ENCODE data around the gene EMC7.
"Not testable (repeated sequence)": the region's sequence is repeated elsewhere in the genome, so short reads cannot be mapped to it uniquely, and the experiment has no call there.

The EMC7 gene

DNA sequence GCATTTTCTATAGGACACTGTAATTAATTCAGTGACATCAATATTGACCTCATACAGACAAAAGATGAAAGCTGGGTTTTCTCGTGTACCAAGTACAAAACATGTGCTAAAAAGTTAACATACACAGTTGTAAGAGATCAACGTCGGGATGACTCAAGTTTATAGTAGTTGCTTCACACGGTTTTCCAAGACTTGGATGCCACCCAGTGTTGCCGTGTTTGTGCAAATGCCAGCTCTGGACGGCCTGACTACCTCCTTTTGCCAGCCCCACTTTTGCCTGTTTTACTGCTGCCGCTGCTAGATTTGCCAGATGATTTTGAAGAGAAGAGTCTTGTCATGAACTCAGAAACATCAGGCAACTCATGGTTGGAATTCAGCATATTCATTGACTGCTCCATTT lies 17.6 kb downstream of the EMC7 start:
- no peak for DNase-seq

DNA sequence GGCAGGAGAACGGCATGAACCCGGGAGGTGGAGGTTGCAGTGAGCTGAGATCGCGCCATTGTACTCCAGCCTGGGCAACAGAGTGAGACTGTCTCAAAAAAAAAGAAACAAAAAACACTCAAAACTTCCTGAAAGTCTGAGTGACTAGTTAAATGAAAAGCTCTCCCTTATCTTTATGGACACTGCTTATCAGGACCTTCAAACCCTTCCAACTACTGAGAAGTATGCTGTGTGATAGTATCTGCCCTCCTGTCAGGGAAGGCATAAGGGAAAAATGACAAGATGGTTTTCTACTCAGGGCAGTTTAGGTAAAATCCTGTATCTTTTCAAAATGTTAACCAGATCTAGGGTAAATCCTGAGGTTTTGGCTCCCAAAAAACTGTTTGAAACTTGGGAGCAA lies 21.8 kb downstream of the EMC7 start:
- DNase-seq, result no peak

DNA sequence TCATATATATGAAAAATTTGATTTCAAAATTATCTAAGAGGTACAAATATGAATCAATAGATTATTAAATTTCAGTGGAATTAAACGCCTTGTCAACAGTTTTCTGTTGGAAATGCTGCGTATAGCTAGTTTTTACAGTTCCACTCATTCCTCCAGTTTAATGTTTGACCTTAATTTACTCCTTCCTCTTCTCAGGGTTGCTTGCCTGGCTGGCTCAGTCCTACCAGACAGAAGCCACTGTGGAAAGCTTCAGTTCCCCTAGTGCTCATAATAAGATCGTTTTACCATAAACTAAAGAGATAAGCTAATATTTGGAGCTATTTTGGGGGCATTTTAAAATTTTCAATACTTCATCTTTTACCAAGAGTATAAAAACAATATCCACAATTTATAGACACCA lies 22.8 kb downstream of the EMC7 start:
- no peak for DNase-seq

DNA sequence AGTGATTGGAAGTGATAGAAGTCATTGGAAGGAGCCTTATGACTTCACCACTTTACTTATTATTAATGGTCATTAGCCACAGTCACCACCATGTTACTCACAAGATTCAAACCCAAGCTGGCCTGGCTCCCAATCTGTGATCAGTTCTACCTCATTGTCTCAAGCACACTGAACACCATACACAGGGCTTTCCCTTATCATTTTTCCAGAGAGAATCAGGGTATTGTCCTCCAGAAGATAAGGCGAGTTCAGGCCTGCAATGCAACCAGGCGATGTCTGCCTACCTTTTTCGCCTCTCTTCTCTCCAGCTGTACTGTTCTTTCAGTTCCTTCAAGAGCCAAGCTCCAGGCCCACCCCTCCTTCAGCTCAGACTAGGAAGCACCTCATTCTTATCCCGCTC lies 24.9 kb downstream of the EMC7 start:
- DNase-seq, result no peak

DNA sequence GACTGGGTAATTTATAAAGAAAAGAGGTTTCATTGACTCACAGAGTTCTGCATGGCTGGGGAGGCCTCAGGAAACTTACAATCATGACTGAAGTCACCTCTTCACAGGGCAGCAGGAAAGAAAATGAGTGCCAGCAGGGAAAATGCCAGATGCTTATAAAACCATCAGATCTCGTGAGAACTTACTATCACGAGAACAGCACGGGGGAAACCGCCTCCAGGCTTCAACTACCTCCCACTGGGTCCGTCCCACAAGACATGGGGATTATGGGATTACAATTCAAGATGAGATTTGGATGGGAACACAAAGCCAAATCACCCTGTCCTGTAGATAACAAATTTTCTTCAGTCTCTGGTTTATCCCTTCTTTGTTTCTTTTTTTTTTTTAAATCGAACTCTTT lies 31.7 kb downstream of the EMC7 start:
- no peak for DNase-seq

DNA sequence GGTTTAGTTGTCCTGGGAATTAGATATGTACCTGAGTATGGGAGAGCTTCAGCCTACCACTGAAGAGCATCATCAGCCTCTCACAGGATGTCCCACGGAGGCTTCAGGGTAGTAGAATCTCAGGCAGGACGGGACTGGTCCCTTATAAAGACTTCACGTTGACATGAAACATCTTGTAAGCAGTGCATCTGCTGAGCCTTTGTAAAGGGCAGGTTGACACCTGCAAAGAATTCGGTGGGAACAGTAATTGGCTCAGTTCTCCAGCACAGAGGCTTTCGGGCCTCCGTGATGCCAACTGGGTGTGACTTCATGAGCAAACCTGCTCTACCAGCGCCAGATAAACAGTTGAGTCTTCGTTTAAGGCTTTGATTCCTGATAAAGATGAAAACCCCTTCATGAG lies 35.7 kb downstream of the EMC7 start:
- DNase-seq, result no peak

DNA sequence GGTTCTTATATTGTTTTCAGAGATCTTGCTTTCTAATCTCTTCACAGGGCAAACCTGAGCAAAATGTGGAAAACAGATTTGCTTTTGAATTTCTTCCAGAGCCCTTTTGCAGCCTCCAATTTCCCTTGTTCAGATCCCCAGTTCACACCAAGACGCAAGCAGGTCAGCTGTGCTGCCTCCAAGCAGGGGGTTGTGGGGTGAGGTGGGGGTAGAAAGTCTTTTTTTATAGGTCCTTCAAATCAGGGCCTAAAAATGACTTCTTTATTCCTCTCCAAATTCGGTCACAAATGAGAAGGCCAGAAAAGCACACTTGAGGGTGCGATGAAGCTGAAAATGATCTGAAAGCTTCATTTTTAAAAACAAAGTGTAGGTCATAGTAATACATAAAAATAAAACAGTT lies 36.4 kb downstream of the EMC7 start:
- no peak for DNase-seq

DNA sequence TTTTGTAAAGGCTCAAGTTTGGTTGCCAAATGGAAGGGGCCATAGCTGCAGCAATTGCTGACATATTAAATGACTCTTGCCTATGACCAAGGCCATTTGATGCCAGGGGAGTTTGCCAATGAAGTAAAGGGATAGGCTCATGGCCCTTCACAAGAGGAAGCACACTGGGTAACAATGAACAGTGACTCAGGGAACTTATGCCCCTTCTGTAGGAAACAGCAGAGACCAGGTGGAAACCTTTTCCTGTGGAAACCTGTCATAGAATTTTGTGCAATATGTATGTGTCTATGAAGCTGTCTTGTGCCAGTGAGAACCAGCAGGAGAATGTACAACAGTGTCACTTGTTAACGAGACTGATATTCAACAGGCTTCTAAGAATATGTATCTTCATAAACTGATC lies 37.2 kb downstream of the EMC7 start:
- DNase-seq, result no peak

DNA sequence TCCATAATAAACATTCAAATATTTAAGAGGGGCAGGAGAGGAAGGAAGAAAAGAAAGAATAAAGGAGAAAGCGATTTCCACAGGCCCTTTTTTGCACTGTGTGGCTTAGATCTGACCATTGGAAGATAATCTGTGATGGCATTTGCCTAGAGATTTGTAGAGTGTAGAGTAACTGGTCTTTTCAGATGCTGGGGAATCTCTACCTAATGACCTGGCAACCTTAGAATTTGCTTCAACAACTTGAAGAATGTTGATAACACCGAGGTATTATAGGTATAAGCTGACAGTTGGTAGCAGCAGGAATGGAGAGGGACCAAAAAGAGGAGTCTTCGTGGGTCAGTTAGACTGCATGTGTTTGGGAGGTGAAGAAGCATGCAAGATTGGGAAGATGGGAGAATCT lies 41.7 kb downstream of the EMC7 start:
- no peak for DNase-seq

DNA sequence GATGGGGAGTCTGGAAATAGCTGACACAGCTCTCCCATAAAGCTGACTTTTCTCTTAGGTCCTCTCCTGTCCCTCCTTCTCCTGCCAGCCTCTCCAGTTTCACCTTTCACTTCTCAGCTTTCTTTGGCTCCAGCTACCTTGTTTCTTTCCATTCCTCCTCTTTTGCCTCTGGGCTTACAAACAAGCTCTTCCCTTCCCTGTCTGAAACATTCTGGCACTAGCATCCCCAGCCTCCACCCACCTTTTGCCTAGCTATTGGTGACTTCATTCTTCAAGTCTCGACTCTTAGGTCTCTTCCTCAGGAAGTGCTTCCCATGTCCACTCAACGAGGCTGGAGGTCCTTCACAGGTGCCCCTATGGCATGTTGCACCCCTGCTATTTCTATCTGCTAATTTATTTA lies 42.2 kb downstream of the EMC7 start:
- no peak for DNase-seq

DNA sequence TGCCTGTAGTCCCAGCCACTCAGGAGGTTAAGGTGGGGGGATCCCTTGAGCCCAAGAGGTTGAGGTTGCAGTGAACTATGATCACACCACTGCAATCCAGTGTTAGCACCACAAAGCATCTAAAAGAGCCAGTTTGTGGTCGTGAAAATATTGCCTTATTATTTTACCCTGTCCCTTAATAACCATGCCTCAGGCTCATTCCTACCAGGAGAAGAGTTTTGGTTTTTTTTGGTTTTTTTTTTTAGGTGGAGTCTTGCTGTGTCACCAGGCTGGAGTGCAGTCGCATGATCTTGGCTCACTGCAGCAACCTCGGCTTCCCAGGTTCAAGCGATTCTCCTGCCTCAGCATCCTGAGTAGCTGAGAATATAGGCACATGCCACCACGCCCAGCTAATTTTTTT lies 44.8 kb downstream of the EMC7 start:
- DNase-seq, result no peak

DNA sequence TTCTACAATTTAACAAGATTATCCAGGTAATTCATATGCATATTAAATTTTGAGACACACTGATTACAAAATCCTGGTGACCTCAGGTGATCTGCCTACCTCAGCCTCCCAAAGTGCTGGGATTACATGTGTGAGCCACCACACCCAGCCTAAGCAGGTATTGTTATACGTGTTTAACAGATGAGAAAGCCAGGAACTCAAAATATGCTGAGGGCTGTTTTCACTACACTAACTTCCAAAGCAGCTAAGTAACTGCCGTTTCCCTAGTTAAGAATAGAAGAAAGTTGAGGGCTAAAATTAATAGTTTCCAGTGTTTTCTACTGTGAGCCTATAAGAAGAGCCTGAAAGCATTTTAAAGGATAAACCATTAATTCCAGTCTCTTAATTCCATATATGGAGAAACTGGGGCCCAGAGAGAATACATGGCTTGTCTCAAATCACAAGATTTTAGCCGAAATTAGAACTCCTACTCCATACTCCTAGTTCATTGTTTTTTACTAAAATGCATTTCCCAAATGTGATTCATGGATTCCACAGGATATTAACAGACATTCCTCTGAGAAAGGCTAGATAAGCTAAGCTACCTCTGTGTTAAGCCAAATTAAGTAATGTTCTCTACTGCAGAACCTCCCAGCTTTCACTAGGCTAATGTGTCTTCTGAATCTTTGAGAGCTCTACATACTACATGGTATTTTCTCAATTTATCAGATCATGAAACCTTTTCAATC lies 45.6 kb downstream of the EMC7 start:
- no peak for DNase-seq

DNA sequence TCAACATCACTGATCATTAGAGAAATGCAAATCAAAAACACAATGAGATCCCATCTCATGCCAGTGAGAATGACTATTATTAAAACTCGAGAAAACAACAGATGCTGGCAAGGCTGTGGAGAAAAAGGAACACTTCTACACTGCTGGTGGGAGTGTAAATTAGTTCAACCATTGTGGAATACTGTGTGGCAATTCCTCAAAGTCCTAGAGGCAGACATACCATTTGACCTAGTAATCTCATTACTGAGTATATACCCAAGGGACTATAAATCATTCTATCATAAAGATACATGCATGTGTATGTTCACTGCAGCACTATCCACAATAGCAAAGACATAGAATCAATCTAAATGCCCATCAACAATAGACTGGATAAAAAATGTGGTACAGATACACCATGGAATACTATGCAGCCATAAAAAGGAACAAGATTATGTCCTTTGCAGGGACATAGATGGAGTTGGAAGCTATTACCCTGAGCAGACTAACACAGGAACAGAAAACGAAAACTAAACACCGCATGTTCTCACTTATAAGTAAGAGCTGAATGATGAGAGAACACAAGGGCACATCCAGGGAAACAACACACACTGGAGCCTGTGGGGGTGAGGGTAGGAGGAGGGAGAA lies 47.5 kb downstream of the EMC7 start:
- no peak for DNase-seq

DNA sequence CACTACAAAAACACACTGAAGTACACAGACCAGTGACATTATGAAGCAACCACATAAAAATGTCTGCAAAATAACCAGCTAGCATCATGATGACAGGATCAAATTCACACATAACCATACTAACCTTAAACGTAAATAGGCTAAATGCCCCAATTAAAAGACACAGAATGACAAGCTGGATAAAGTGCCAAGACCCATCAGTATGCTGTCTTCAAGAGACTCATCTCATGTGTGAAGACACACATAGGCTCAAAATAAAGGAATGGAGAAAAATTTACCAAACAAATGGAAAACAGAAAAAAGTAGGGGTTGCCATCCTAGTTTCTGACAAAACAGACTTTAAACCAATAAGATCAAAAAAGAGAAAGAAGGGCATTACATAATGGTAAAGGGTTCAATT lies 51.3 kb downstream of the EMC7 start:
- DNase-seq, result not testable (repeated sequence)

DNA sequence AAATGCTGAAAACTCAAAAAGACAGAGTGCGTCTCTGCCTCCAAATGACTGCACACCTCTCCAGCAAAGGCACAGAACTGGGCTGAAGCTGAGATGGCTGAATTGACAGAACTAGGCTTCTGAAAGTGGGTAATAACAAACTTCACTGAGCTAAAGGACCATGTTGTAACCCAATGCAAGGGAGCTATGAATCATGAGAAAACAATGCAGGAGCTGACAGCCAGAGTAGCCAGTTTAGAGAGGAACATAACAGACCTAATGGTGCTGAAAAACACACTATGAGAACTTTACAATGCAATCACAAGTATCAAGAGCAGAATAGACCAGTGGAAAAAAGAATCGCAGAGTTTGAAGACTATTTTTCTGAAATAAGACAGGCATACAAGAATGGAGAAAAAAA lies 52.5 kb downstream of the EMC7 start:
- no peak for DNase-seq

DNA sequence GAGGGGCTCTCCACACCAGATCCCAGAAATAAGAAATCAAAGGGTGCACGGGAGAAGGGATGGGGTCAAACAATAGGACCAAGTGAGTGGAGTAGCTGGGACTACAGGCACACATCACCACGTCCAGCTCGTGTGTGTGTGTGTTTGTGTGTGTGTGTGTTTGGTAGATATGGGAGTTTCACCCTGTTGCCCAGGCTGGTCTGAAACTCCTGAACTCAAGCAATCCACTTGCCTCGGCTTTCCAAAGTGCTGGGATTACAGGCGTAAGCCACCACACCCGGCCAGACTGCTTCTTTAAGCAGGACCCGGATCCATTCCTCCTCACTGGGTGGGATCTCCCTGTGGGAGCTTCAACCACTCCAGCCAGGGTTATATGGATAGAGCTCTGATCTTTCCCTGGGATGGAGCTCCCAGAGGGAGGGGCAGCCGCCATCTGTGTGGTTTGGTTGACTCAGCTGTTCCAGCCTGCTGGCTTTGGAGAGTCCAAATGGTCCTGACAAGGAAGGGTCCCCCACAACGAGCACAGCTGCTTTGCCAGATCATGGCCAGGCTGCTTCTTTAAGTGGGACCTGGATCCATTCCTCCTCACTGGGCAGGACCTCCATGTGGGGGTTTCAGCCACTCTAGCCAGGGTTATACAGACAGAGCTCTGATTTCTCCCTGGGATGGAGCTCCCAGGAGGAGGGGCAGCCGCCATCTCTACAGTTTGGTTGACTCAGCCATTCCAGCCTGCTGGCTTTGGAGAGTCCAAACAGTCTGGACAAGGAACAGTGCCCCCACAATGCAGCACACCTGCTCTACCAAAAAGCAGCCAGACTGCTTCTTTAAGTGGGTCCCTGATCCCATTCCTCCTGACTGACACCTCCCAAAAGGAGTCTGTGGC lies 53.5 kb downstream of the EMC7 start:
- DNase-seq, result no peak

DNA sequence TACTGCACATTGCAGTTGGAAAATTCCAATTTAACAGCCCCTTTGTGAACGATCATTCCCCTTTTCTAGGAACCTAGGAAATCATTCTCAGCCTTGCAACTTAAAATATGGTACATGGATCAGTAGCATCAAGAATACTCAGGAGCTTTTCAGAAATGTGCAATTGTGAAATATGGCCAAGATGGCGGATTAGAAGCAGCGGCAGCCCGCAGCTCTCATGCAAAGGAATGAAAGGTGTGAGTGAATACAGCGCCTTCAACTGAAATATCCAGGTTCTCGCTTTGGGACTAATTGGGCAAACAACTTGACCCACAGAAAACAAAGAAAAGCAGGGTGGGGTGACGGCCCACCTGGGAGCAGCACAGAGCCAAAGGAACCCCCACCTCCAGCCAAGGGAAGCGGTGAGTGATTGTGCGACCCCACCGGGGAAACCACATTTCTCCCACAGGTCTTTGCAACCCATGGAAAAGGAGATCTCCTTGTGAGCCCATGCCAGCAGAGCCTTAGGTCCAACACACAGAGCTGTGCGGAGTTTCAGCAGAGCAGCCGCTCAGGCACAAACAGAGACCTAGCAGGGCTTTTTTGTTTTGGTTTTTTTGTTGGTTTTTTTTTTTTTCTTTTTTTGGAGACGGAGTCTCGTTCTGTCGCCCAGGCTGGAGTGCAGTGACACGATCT lies 55.1 kb downstream of the EMC7 start:
- no peak for DNase-seq

DNA sequence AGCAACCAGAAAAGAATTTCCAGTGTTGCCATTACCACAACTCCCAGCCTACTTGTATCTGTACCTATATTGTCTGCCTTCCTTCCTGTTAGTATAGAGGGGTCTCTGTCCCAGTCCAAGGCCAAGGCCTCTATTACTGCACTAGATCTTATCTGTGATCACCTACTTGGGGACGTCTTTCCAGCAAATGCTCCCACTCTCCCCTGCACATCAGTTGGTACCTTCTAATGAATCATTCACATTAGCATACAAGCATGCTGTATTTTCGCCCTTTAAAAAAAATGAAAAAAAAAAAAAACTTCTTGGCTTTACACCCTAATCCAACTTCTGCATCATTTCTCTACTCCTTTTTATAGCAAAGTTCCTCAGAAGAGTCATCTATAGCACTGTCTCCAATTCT lies 57.8 kb downstream of the EMC7 start:
- no peak for DNase-seq

DNA sequence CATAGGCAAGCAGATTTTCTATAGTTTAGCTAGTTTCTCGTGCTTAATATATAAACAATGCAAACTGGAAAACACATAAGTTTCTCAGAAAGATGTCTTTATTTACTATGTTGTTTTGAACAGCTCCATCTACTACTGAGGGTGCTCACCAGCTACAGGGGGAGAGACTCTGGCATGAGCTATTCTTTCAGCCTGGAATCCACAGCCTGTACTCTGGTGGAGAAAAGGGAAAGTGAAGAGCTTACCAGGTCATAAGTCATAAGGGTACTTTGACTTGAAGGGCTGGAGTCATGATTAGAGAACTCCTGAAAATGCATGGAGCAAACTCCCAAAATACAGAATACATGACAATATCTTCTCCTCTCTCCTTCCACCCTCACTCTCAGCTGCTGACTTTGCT lies 58.3 kb downstream of the EMC7 start:
- no peak for DNase-seq

DNA sequence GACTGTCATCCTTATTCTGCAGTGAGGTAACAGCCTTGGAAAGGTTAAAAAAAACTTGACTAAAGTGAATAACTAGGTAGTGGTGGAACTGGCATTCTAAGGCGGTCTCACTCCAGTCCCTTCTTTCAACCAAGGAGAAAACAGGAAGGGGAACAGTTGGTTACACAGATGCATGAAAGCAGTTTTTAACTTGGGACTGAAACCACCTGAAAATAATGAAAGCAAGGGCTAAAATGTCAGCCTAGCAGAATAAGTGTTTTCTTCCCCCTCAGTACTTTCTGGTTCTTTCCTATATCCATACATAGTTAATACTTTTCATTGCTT lies 61.9 kb downstream of the EMC7 start:
- DNase-seq, result no peak

DNA sequence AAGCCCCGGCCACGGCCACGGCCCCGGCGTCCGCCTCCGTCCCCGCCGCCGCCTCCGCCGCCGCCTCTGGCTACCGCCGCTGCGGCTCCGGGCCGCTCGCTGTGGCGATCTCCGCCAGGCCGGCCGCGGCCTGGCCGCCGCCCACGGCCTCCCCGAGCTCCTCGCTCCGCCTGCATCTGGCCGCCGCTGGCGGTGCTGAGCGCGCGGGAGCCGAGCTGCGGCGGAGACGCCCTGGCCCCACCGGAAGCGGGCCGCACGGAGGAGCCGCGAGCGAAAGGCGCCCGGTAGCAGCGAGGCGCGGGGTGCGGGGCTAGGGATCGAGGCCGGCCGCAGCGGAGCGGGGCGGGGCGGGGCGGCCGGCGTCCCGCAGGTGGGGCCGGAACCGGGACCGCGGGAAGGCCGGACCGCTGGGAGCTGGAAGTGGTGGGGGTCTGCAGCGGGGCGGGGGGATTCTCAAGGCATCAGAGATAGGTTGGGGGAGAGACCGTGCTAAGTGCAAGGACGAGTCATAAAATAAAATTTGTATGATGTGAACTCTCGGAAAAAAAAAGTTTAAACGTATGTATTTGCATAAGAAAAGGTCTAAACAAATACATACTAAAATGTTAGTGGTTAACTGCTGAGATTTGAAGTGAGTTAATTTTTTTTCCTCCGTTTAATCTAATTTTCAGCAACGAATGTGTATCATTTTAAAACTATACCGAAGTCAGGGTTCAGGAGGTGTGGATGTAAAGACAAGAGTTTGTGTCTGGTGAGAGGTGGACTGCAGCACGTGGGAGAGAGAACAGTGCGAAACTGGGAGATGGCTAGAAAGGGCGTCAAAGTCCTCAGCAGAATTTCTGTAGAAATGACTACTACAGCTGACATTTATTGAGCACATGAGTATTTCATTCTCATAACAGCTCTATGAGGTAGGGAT lies 62.5 kb downstream of the EMC7 start, which contains the start of gene AVEN:
Gene AVEN (minus strand): TSS at position 334 of the 919 bp plus-strand sequence. CDS start 158 bp downstream, at position 176.
- DNase-seq, result peak; percentile 44

Measured in CD4-positive, alpha-beta T cell treated with Interleukin-4 for 4 hours (primary cell).